MCF 10A (cell line): Measurements from ENCODE around the gene FRZB. TPM values are rescaled to one million over a fixed set of nuclear protein-coding genes. Genes with fewer than 3 reads are reported as not detected.

ENCODE experiments used
- BruUV-seq: library from RNA; stranded (reverse); fragments of 400-500 nt; replicated peaks from 2 replicates; lab custom pipeline; 2021; lab: Mats Ljungman, UMichigan
- CTCF ChIA-PET: fragments of 300-600 bp; sonication (Branson Sonifier 250); formaldehyde crosslinking; extraction: SDS; loops from one replicate; lab custom pipeline; 2021; ENCODE audit warnings: antibody characterized with exemption, inconsistent platforms; lab: Yijun Ruan, JAX
- POLR2A ChIA-PET: fragments of 300-600, 350-650 bp; sonication (Branson Sonifier 250); formaldehyde crosslinking; extraction: SDS; loops from one replicate; lab custom pipeline; 2020; ENCODE audit warnings: antibody characterized with exemption, inconsistent platforms; lab: Yijun Ruan, JAX
- DNase-seq: peaks from one replicate; pipeline ENCODE4 v3.0.0-alpha.2; 2018; ENCODE audit not compliant: unreplicated experiment
- H3K27ac Mint-ChIP-seq: one replicate; pipeline ENCODE4 v1.8.0; 2022; ENCODE audit warnings: mild to moderate bottlenecking, low read depth, mixed read lengths; ENCODE audit not compliant: unreplicated experiment
- H3K27me3 Mint-ChIP-seq: one replicate; pipeline ENCODE4 v1.8.0; 2022; ENCODE audit warnings: mixed read lengths; ENCODE audit not compliant: insufficient read depth, unreplicated experiment
- H3K36me3 Mint-ChIP-seq: one replicate; pipeline ENCODE4 v1.8.0; 2022; ENCODE audit warnings: mild to moderate bottlenecking, moderate library complexity, mixed read lengths; ENCODE audit not compliant: insufficient read depth, unreplicated experiment
- H3K4me1 Mint-ChIP-seq: one replicate; pipeline ENCODE4 v1.8.0; 2022; ENCODE audit warnings: mixed read lengths; ENCODE audit not compliant: insufficient read depth, unreplicated experiment
- H3K4me3 Mint-ChIP-seq: one replicate; pipeline ENCODE4 v1.8.0; 2022; ENCODE audit warnings: mild to moderate bottlenecking, moderate library complexity, mixed read lengths; ENCODE audit not compliant: unreplicated experiment
- H3K9me3 Mint-ChIP-seq: one replicate; pipeline ENCODE4 v1.8.0; 2022; ENCODE audit warnings: mixed read lengths; ENCODE audit not compliant: unreplicated experiment
- intact Hi-C: fragments of 100-400 bp; cut with micrococcal nuclease; formaldehyde crosslinking; loops from 2 replicates; pipeline ENCODE4 v1.14.1; 2022
- total RNA-seq: library from RNA; stranded (reverse); gene quantifications from 2 replicates; pipeline ENCODE4 v1.2.3, GENCODE V29; 2022
- TF ChIP-seq, protein P1 (sequence below): fragments of 200-600 bp; IDR thresholded peaks from one replicate; pipeline ENCODE4 v1.8.0; 2022; ENCODE audit warnings: antibody characterized with exemption, mild to moderate bottlenecking; ENCODE audit not compliant: unreplicated experiment

Gene FRZB
- total RNA-seq, 1 experiment from 2014 or later = 0.09 TPM

DNA sequence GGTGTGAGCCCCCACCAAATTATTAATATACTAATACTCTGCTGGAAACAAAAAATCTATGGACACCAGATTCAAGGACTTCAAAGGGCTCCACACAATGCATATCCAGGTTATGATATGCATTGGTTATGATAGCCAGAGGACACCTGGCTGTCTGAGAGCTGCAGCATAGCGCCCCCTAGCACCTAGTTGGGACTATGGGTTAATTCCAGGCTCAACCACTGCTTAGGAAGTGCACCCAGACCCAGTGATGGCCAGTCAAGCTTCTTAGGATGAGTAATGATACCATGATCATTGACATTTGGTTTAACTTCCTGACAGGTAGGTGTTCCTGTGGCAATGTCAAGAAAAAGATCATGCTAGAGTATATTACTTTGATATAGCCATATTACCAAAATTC lies 3.8 kb upstream of the FRZB start:
- Mint-ChIP-seq H3K4me1 (no peaks in the 10 kb centered on the region), H3K9me3 (no peaks in the 10 kb centered on the region), H3K27me3 (peaks cover 18% of the 10 kb centered on the region), H3K27ac (no peak overlapping the region), H3K4me3 (no peak overlapping the region), H3K36me3 (no peaks in the 10 kb centered on the region)
- peak; percentile 49 for DNase-seq
- POLR2A ChIA-PET = no interaction called here
- BruUV-seq = no TSS peak
- TF ChIP-seq, protein P1, sequence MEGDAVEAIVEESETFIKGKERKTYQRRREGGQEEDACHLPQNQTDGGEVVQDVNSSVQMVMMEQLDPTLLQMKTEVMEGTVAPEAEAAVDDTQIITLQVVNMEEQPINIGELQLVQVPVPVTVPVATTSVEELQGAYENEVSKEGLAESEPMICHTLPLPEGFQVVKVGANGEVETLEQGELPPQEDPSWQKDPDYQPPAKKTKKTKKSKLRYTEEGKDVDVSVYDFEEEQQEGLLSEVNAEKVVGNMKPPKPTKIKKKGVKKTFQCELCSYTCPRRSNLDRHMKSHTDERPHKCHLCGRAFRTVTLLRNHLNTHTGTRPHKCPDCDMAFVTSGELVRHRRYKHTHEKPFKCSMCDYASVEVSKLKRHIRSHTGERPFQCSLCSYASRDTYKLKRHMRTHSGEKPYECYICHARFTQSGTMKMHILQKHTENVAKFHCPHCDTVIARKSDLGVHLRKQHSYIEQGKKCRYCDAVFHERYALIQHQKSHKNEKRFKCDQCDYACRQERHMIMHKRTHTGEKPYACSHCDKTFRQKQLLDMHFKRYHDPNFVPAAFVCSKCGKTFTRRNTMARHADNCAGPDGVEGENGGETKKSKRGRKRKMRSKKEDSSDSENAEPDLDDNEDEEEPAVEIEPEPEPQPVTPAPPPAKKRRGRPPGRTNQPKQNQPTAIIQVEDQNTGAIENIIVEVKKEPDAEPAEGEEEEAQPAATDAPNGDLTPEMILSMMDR = no peak
- intact Hi-C loops = no loop called here
- CTCF ChIA-PET = interaction anchor here (0.9 kb wide), 1 partner anchor 22 kb away, joined by 3 read pairs; no protein-coding TSS in a partner anchor

DNA sequence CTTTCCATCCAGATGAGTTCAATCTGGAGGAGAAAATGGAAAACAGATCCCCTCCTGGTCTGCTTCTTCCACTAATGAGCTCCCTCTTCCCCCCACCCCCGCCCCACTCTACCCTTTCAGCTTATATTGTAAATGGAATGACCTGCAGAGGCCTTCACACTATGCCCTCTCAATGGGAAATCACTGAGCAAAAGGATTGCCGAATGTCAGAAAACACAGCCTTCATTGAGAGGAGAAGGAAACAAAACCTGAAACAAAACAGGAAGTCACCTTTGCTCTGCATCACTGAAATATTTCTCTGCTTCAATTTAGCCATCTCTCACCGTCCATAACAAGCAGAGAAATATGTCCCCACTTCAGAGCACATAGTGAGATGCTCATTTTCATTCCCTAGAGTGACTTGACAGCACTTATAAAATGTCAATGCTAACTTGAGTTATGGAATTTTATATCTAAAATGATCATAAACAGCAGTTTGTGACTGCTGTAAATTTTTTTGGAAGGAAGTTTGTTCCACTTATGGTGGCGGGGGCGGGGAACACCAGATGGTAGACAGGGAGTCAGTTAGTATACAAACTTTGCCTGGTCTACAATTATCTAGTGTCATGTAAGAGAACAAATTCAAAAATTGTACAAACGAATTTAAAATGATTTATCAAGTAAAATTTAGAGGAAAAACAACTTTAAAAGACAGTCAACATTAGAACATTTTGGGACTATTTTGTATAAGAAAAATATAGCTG lies 1.8 kb upstream of the FRZB start:
- ChIA-PET POLR2A (interaction anchor here (0.6 kb wide), 1 partner anchor 11 kb away, joined by 3 read pairs; no protein-coding TSS in a partner anchor), CTCF (interaction anchor here (0.9 kb wide), 1 partner anchor 15 kb away, joined by 3 read pairs; no protein-coding TSS in a partner anchor)
- H3K36me3 Mint-ChIP-seq = no peaks in the 10 kb centered on the region
- H3K27me3 Mint-ChIP-seq = peaks cover 18% of the 10 kb centered on the region
- no peak overlapping the region for H3K4me3 Mint-ChIP-seq
- H3K4me1 Mint-ChIP-seq = no peaks in the 10 kb centered on the region
- no peak overlapping the region for H3K27ac Mint-ChIP-seq
- intact Hi-C loops = no loop called here
- no TSS peak for BruUV-seq
- DNase-seq = no peak
- TF ChIP-seq, protein P1 = no peak
- no peaks in the 10 kb centered on the region for H3K9me3 Mint-ChIP-seq

DNA sequence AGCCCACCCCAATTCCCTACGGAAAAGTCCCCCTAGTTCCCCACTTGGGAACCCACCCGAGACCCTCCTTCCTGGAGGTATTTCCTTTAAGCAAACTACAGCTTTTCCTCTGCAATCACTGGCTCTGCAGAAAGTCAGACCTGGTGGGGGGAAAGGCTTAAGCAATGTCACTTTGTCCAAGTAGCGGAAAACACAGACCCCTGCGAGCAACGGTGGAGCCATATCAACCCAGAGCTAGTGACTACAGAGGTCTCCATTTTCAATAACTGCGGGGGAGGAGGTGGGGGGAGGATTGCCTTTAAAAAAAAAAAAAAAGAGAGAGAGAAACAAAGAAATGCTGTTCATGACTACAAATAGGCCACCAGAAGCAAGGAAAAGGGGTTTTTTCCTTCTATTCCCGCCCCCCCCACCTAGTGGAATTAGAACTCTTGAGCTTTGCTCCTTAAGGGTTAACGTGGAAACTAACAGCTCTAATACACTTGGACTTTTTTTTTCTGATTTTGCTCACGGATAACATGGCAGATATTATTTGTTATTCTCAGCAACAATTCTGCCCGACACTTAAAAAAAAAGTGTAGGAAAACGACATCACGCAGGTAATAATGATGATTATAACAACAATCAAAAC lies 1.1 kb upstream of the FRZB start:
- Mint-ChIP-seq H3K4me3 (peak overlapping the region; percentile 61), H3K4me1 (no peaks in the 10 kb centered on the region), H3K9me3 (no peaks in the 10 kb centered on the region), H3K27ac (no peak overlapping the region), H3K27me3 (peaks cover 18% of the 10 kb centered on the region), H3K36me3 (no peaks in the 10 kb centered on the region)
- POLR2A ChIA-PET = interaction anchor here (0.6 kb wide), 1 partner anchor 11 kb away, joined by 3 read pairs; no protein-coding TSS in a partner anchor
- TF ChIP-seq, protein P1 = no peak
- BruUV-seq = no TSS peak
- intact Hi-C loops = no loop called here
- CTCF ChIA-PET = interaction anchor here (0.9 kb wide), 1 partner anchor 14 kb away, joined by 3 read pairs; no protein-coding TSS in a partner anchor
- no peak for DNase-seq

DNA sequence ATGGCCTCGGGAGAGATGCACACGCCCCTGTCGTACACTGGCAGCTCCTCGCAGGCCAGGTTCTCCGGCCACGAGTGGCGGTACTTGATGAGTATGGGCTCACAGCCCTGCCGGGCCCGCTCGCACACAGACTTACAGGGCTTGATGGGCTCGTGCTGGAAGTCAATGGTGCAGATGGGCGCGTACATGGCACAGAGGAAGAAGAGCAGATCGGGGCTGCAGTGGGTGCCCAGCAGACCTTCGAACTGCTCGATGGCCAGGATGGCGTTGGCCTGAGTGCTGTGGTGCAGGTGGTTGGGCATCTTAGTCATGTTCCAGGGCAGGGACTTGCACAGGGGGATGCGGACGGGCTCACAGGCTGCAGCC lies 359 bp downstream of the FRZB start:
- BruUV-seq = no TSS peak
- TF ChIP-seq, protein P1 = no peak
- peaks cover 6% of the 10 kb centered on the region for H3K4me1 Mint-ChIP-seq
- H3K36me3 Mint-ChIP-seq = no peaks in the 10 kb centered on the region
- no peak overlapping the region for H3K27ac Mint-ChIP-seq
- CTCF ChIA-PET = no interaction called here
- POLR2A ChIA-PET = no interaction called here
- intact Hi-C loops = no loop called here
- peaks cover 18% of the 10 kb centered on the region for H3K27me3 Mint-ChIP-seq
- DNase-seq = no peak
- no peak overlapping the region for H3K4me3 Mint-ChIP-seq
- no peaks in the 10 kb centered on the region for H3K9me3 Mint-ChIP-seq
